GM19397 (cell line): Measurements from ENCODE around the gene SLC7A6.

ENCODE experiments used
- ATAC-seq: cut with Tn5 transposase; IDR thresholded peaks from one replicate; pipeline ENCODE4 v1.9.1; 2021; ENCODE audit warnings: mild to moderate bottlenecking, moderate library complexity; ENCODE audit not compliant: unreplicated experiment

Gene SLC7A6

DNA sequence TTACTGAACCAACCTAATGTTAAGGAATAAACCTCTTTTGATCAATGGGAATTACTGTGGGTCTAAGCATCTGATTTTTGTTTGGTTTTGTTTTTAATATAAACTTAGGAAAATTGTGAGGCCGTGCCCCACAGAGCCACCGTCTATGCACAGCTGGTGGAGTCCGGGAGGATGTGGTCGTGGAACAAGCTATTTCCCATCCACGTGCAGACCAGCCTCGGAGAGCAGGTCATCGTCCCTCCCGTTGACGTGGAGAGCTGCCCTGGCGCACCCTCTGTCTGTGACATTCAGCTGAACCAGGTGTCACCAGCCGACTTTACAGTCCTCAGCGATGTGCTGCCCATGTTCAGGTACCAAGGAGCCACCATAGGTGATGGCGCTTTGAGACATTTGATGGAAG lies 74.9 kb downstream of the SLC7A6 start:
- ATAC-seq = no peak

DNA sequence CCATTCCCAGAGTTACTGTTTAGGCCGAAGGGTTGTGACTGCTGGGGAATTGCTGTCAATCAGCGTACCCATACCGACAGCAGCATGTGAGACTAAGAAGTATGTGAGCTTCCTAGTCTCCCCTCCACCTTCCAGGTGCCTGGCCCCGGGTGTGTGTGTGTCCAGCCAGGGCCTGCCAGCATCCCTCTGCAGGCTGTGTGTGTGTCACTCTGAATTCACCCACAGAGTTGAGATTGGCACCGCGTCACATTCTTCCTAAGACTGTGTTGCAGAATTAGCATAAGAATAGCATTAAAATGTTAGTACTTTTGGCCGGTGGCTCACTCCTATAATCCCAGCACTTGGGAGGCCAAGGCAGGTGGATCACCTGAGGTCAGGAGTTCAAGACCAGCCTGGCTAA lies 78.3 kb downstream of the SLC7A6 start:
- no peak for ATAC-seq

DNA sequence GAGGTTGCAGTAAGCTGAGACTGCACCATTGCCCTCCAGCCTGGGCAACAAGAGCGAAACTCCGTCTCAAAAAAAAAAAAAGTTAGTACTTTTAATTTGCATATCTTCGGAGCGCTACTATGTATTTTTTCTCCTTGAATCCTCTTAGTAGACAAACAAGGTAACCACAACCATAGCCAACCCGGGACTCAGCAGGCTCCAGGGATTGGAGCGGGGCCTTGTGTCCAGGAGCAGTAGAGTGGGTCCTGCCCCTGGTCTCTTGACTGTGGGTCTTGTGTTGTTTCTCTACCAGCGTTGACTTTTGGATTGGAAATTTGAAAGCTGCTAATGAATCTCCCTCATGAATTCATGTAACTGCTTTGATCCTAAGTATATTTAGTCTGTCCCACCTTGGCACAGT lies 78.8 kb downstream of the SLC7A6 start:
- no peak for ATAC-seq

DNA sequence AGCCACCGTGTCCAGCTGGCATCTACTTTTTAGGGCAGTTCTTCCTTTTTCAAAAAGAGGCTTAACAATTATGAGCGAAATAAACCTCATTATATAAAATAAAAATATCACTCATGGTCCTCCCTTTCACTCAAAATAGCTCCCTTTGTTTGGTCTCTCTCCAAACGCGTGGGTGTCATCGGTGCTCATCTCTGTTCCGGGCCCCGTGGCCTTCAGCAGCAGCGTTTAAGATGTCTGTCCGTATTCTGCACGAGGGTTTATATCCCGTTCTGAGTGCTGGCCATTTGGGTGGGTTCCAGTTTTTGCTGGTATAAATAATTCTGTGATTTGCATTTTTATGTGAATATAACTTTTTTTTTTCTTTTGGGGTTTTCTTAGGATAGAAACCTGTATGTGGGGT lies 79.9 kb downstream of the SLC7A6 start:
- ATAC-seq = no peak

DNA sequence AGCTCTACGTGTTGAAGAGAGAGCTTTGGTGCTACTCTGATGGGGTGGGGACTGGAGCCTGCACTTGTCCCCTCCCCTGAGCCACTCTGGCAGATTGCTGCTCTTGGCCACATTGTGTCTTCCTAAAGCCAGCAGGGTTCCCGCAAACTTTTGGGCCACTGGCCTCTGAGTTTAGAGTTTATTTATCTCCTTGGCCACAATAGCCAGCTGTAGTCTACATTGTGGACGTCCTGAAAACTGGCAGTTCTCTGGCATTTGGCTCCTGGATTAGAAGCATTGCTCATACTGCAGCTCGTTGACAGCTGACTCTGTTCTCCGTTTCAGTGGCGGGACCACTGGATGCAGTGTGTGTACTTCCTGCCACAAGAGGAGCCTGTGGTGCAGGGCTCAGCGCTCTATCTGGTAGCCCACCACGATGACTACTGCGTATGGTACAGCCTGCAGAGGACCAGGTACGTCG lies 81.1 kb downstream of the SLC7A6 start:
- ATAC-seq = no peak

DNA sequence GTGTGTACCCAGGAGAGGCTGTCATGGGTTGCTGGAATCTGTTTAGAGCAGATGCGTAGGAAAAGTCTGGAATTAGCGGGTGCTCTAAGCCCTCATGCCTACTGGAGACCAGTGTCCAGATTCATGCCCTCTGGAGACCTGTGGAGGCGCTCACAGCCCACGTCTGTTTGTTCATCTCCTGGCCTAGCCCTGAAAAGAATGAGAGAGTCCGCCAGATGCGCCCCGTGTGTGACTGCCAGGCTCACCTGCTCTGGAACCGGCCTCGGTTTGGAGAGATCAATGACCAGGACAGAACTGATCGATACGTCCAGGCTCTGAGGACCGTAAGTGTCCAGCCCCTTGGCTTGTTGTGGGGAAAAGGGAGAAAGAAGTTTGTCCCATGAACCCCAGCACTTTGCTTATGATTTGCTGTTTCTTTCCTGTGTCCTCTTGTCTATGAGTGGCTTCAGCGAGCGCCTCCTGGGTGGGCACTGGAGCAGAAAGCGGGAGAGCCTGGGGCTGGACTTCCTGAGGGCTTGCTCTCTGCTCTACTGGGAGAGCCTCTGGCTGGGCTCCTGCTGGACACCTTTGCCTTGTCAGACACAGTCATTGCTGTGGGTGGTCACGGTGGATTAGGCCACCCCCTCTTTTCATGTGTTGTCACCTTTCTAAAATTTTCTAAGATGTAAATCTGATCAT lies 81.8 kb downstream of the SLC7A6 start:
- no peak for ATAC-seq

DNA sequence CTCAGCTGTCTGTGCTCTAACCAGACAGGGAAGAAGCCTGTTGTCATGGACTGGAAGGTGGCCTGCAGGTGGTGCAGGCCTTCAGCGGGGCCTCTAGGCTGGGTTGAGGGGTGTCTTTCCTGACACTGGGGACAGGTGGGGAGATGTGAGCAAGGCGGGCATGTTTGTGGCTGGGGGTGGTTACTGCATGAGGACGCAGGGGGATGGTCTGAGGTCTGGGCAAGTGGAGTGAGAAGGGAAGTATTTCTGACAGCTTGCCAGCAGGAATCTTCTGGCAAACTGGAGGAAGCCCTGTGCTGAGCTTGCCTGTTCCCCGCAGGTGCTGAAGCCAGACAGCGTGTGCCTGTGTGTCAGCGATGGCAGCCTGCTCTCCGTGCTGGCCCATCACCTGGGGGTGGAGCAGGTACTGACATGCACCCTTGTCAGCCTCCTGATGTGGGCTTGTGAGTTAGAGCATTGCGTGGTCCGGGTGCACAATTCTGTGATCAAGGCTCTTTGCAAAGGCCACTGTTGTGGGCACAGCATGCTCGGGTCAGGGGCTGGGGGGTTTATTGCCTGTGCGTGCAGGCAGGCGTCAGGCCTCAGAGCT lies 82.7 kb downstream of the SLC7A6 start:
- no peak for ATAC-seq

DNA sequence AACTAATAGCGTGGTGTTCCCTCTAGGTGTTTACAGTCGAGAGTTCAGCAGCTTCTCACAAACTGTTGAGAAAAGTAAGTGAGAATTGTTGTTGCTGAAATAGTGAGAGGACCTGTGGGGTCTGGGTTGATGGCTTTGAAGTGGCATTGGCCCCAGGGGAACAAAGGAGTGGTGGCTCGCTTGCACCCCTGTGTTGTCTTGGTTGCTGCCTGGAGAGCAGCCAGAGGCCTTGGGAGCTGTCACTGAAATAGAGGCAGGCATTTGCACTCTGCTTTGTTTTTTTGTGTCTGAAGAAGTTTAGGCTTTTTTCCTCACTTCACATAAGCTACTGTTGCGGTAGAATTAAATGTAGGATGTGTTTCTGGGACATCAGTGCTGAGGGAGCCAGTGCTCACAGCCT lies 83.3 kb downstream of the SLC7A6 start:
- ATAC-seq = no peak

DNA sequence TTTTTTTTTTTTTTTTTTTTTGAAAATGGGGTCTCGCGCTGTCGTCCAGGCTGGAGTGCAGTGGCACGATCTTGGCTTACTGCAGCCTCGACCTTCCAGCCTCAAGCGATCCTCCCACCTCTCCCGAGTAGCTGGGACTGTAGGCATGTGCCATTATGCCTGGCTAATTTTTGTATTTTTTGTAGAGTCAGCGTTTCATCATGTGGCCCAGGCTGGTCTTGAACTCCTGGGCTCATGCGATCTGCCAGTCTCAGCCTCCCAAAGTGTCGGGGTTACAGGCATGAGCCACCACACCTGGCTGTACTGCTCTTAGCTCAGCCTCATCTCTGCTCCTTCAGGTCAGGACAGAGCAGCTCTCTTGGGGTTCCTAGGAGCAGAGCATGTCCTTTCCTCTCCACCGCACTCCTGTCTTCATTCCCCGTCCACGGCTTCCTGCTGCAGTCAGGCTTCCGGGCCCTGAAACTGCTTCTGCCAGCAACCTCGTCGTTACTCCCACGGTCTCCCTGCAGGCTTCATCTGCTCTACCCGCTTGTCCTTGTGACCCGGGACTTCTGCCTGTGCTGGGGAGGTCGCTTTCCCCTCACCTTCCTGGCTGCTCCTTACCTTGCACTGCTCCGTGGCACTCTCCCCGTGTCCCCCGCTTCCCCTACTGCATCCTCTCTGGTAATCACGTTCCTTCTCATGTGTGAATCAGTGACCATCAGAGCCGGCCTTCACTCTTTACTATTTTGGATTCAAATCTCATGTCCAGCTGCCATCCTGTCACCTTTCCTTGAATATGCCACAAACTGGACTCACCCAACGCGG lies 84.5 kb downstream of the SLC7A6 start:
- ATAC-seq = no peak

DNA sequence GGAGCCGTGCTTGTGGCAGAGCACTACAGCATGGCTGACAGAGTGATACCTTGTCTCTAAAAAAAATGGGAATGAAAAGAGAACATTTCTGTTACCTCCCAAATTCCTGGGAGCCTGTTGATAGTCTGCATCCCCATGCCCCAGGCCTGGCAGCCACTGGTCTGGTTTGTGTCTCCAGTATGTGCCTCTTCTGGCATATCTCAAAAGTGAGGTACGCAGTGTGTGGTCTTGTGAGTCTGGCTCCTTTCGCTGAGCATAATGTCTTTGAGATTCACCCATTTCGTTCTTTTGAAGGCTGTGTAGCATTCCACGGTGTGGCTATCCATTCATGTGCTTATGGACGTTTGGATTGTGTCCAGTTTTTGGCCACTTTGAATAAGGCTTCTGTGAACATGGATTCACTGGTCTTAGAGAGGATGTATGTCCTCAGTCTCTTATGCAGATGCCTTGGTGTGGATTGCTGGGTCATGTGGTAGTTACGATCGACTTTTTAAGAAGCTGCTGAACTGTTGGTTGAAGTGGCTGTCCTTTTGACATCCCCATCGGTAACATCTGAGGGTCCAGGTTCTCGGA lies 85.6 kb downstream of the SLC7A6 start:
- no peak for ATAC-seq

DNA sequence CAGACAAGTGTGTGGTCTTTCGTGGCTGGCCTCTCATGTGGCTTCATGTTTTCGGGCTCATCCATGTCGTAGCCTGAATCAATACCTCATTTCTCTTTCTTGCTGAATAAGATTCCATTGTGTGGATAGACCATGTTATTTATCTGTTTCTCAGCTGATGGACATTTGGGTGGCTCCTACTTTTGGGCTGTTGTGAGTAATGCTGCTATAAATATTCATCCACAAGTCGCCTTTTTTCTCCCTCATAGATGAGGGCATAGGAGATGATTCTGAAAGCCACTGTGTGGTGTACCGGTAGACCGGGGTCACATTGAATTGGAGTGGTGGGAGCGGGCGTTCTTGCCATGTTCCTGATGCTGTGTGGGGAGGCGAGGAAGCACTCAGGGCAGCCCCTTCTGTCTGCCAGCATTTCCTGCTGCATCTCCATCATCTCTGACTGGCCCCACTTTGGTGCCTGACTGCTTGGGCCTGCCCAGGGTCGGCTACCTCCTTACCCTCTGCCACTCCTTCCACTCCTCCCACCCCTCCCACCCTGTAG lies 86.6 kb downstream of the SLC7A6 start:
- no peak for ATAC-seq
